ENCODE measurements around the gene SMR3A. TPM values are rescaled to one million over a fixed set of nuclear protein-coding genes. Genes with fewer than 3 reads are reported as not detected.

SMR3A gene
- total RNA-seq: not detected in 2 replicates

DNA sequence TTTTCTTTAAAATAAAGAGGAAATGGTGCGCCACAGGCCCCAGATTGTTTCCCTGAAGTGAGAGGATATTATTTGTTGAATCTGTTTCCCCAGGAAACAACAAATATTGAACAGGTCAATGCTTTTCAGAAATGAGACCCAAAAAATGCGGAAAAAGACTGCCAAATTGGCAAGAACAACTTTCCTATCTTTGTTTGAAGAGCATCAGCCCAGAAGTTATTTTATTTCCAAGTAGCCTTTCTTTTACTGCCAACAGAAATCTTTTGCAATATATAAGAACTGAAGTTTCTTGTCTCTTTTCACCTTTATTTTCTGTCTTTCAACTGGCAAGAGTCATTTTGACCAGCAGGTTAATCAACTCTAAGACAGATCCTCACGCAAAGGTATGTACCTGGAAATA lies at the start of gene SMR3A:
SMR3A (plus strand) TSS at position 301 of the 400 bp plus-strand sequence. CDS start 1,356 bp downstream, outside the sequence.

GRCh38 chr4:70334681-70335080 lies 25.9 kb upstream of the SMR3A start, which contains the start of gene CABS1:
TSS of gene CABS1 (plus strand) at chr4:70334981. CDS start at chr4:70335040, 59 bp downstream.

DNA sequence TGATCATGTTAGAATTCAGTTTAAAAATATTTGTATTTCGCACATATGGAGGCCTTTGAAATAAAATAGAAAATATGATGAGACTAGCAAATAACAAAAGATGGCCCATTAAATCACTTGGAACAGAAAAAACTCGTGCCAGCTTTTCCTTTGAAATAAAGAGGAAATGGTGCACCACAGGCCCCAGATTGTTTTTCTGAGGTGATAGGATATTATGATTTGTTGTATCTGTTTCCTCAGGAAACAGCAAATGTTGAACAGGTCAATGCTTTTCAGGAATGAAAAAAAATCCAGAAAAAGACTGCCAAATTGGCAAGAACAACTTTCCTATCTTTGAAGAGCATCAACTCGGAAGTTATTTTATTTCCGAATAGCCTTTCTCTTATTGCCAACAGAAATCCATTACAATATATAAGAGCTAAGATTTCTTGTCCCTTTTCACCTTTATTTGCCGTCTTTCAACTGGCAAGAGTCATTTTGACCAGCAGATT lies 22.2 kb downstream of the SMR3A start, which contains the start of gene SMR3B:
SMR3B (plus strand) TSS at position 441 of the 491 bp plus-strand sequence. CDS start 1,380 bp downstream, outside the sequence.

DNA sequence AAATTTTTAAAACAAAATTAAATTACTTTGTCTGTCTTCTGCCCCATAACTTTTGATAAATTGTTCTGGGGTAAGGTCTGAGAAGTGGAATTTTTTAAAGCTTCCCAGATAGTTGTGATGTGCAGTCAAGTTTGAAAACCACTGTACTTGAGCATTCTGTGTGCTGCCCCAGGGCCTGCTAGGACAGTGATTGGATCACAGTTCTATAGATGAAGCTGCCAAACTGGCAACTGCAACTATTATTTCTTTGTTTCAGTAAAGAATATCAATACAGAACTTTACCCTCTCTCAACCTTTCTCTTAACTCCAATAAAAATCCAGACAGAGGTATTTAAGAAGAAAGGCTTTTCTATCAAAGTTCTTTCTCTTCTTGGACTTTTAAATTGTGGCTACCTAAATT lies 37.0 kb downstream of the SMR3A start, which contains the start of gene OPRPN:
OPRPN (plus strand) TSS at position 361 of the 400 bp plus-strand sequence. CDS start 1,346 bp downstream, outside the sequence.

Other genes with a start within 250 kb of the SMR3A start
- gene PRR27, start 206.5 kb upstream of the SMR3A start, total RNA-seq: not detected in 2 replicates
- gene ODAM, start 165.0 kb upstream of the SMR3A start, total RNA-seq: not detected in 2 replicates
- not detected in 2 replicates for gene FDCSP, start 134.6 kb upstream of the SMR3A start, total RNA-seq
- not detected in 2 replicates for gene CSN3, start 118.2 kb upstream of the SMR3A start, total RNA-seq
- not detected in 2 replicates for gene CABS1, start 25.8 kb upstream of the SMR3A start, total RNA-seq
- not detected in 2 replicates for gene SMR3B, start 22.4 kb downstream of the SMR3A start, total RNA-seq
- gene OPRPN, start 37.2 kb downstream of the SMR3A start, total RNA-seq: not detected in 2 replicates
- not detected in 2 replicates for gene MUC7, start 111.4 kb downstream of the SMR3A start, total RNA-seq
- gene AMTN, start 157.8 kb downstream of the SMR3A start, total RNA-seq: not detected in 2 replicates
- not detected in 2 replicates for gene AMBN, start 231.5 kb downstream of the SMR3A start, total RNA-seq

Data from mesangial cell (primary cell).